GM12878 (cell line): Measurements from ENCODE around the gene DEFB125.

ENCODE experiments used
- POLR2A ChIP-seq: IDR thresholded peaks from 2 replicates; pipeline ENCODE4 v1.6.1; 2011; ENCODE audit warnings: low read depth, mild to moderate bottlenecking, low read length
- POLR2AphosphoS5 ChIP-seq: IDR thresholded peaks from 2 replicates; pipeline ENCODE4 v1.6.1; 2011; ENCODE audit warnings: mild to moderate bottlenecking, low read length, inconsistent platforms
- ZNF24 ChIP-seq: fragments of 450-650 bp; IDR thresholded peaks from 2 replicates; pipeline ENCODE4 v1.6.1; 2017; ENCODE audit warnings: antibody characterized with exemption, mild to moderate bottlenecking
- TF ChIP-seq, protein P1 (sequence below): fragments of 450-650 bp; IDR thresholded peaks from 2 replicates; pipeline ENCODE4 v1.6.1; 2014; ENCODE audit warnings: mild to moderate bottlenecking
- TF ChIP-seq, protein P2 (sequence below): fragments of 450-650 bp; formaldehyde crosslinking; IDR thresholded peaks from 2 replicates; pipeline ENCODE4 v1.4.0; 2022; ENCODE audit warnings: mild to moderate bottlenecking, moderate library complexity
- TF ChIP-seq, protein P3 (sequence below): IDR thresholded peaks from 2 replicates; pipeline ENCODE4 v1.6.1; 2011; ENCODE audit warnings: low read depth, low read length, improper control_type of control experiment, borderline replicate concordance
- TF ChIP-seq, protein P4 (sequence below): IDR thresholded peaks from 2 replicates; pipeline ENCODE4 v1.6.1; 2011; ENCODE audit warnings: low read depth, mild to moderate bottlenecking, low read length, moderate library complexity, borderline replicate concordance; ENCODE audit errors: extremely low read depth

DNA sequence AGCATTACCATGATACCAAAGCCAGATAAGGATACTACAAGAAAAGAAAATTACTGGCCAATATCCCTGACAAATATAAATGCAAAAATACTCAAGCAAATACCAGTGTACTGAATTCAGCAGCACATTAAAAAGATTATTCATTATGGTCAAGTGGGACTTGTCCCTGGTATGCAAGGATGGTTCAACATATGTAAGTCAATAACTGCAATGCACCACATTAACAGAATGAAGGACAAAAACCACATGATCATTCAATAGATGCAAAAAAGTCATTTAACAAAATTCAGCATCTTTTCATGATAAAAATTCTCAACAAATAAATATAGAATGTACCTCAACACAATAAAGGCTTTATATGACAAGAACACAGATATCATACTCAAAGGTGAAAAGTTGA lies 9.1 kb upstream of the DEFB125 start:
- no peak for TF ChIP-seq POLR2A
- TF ChIP-seq, protein P1, sequence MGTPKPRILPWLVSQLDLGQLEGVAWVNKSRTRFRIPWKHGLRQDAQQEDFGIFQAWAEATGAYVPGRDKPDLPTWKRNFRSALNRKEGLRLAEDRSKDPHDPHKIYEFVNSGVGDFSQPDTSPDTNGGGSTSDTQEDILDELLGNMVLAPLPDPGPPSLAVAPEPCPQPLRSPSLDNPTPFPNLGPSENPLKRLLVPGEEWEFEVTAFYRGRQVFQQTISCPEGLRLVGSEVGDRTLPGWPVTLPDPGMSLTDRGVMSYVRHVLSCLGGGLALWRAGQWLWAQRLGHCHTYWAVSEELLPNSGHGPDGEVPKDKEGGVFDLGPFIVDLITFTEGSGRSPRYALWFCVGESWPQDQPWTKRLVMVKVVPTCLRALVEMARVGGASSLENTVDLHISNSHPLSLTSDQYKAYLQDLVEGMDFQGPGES, result no peak
- TF ChIP-seq, protein P2, sequence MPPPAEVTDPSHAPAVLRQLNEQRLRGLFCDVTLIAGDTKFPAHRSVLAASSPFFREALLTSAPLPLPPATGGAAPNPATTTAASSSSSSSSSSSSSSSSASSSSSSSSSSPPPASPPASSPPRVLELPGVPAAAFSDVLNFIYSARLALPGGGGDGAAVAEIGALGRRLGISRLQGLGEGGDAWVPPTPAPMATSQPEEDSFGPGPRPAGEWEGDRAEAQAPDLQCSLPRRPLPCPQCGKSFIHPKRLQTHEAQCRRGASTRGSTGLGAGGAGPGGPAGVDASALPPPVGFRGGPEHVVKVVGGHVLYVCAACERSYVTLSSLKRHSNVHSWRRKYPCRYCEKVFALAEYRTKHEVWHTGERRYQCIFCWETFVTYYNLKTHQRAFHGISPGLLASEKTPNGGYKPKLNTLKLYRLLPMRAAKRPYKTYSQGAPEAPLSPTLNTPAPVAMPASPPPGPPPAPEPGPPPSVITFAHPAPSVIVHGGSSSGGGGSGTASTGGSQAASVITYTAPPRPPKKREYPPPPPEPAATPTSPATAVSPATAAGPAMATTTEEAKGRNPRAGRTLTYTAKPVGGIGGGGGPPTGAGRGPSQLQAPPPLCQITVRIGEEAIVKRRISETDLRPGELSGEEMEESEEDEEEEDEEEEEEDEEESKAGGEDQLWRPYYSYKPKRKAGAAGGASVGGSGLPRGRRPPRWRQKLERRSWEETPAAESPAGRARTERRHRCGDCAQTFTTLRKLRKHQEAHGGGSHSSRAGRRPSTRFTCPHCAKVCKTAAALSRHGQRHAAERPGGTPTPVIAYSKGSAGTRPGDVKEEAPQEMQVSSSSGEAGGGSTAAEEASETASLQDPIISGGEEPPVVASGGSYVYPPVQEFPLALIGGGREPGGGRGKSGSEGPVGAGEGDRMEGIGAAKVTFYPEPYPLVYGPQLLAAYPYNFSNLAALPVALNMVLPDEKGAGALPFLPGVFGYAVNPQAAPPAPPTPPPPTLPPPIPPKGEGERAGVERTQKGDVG (CRISPR knock-in tag), result no peak
- no peak for TF ChIP-seq POLR2AphosphoS5
- TF ChIP-seq ZNF24, result no peak
- TF ChIP-seq, protein P3, sequence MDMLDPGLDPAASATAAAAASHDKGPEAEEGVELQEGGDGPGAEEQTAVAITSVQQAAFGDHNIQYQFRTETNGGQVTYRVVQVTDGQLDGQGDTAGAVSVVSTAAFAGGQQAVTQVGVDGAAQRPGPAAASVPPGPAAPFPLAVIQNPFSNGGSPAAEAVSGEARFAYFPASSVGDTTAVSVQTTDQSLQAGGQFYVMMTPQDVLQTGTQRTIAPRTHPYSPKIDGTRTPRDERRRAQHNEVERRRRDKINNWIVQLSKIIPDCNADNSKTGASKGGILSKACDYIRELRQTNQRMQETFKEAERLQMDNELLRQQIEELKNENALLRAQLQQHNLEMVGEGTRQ, result no peak
- TF ChIP-seq, protein P4, sequence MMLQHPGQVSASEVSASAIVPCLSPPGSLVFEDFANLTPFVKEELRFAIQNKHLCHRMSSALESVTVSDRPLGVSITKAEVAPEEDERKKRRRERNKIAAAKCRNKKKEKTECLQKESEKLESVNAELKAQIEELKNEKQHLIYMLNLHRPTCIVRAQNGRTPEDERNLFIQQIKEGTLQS, result no peak
